Neuronal stem cell (in vitro differentiated cells): ENCODE results near the gene NSL1.

Experiments used
- DNase-seq: peaks from one replicate; pipeline ENCODE4 v3.0.0-alpha.2; 2013; ENCODE audit warnings: low spot score
- H2AFZ ChIP-seq: one replicate; pipeline ENCODE4 v1.6.1; 2013; ENCODE audit warnings: mild to moderate bottlenecking, low read length, inconsistent platforms
- H2AK5ac ChIP-seq: 2 replicates; pipeline ENCODE4 v1.6.1; 2013; ENCODE audit warnings: low read depth, mild to moderate bottlenecking, inconsistent platforms, low read length, moderate library complexity, mixed read lengths
- H2BK120ac ChIP-seq: 2 replicates; pipeline ENCODE4 v1.6.1; 2013; ENCODE audit warnings: low read depth, mild to moderate bottlenecking, inconsistent platforms, low read length, moderate library complexity, mixed read lengths
- H2BK12ac ChIP-seq: one replicate; pipeline ENCODE4 v1.6.1; 2013; ENCODE audit warnings: low read length, inconsistent platforms
- H2BK15ac ChIP-seq: 2 replicates; pipeline ENCODE4 v1.6.1; 2013; ENCODE audit warnings: mild to moderate bottlenecking, low read length, inconsistent platforms, mixed read lengths
- H2BK5ac ChIP-seq: one replicate; pipeline ENCODE4 v1.6.1; 2013; ENCODE audit warnings: inconsistent platforms, mild to moderate bottlenecking, low read length, moderate library complexity
- H3K14ac ChIP-seq: one replicate; pipeline ENCODE4 v1.6.1; 2013; ENCODE audit warnings: low read length, inconsistent platforms
- H3K18ac ChIP-seq: 2 replicates; pipeline ENCODE4 v1.6.1; 2013; ENCODE audit warnings: low read length, inconsistent platforms
- H3K23ac ChIP-seq: 2 replicates; pipeline ENCODE4 v1.6.1; 2013; ENCODE audit warnings: low read depth, mild to moderate bottlenecking, mixed read lengths, low read length, inconsistent platforms; ENCODE audit not compliant: poor library complexity
- H3K27ac ChIP-seq: replicated peaks from 3 replicates; pipeline ENCODE4 v1.5.1; 2013; ENCODE audit warnings: low read length, inconsistent platforms
- H3K27me3 ChIP-seq, 3 experiments: 2 replicates each; pipeline ENCODE4 v1.6.1; 2013; ENCODE audit warnings: low read length in 3 of 3, mild to moderate bottlenecking in 2 of 3, inconsistent platforms in 1 of 3, low read depth in 1 of 3, mixed read lengths in 1 of 3, moderate library complexity in 1 of 3; ENCODE audit not compliant: control insufficient read depth in 3 of 3, insufficient read depth in 3 of 3
- H3K36me3 ChIP-seq, 2 donors: replicated peaks in 1 of 2; 2 replicates each; pipeline ENCODE4 v1.6.1; 2013; ENCODE audit warnings: low read length in 2 of 2; ENCODE audit not compliant: control insufficient read depth in 2 of 2, insufficient read depth in 2 of 2
- H3K4ac ChIP-seq: 2 replicates; pipeline ENCODE4 v1.6.1; 2013; ENCODE audit warnings: inconsistent platforms, mild to moderate bottlenecking, low read length, moderate library complexity
- H3K4me1 ChIP-seq, 2 donors: 1 replicate in 1 of 2; 2 replicates in 1 of 2; pipeline ENCODE4 v1.6.1; 2013; ENCODE audit warnings: low read length in 2 of 2, low read depth in 1 of 2; ENCODE audit not compliant: control insufficient read depth in 2 of 2, insufficient read depth in 1 of 2
- H3K4me2 ChIP-seq: one replicate; pipeline ENCODE4 v1.6.1; 2013; ENCODE audit warnings: mild to moderate bottlenecking, low read length, inconsistent platforms; ENCODE audit not compliant: insufficient read depth, poor library complexity, severe bottlenecking
- H3K4me3 ChIP-seq, 2 donors: 2 replicates each; pipeline ENCODE4 v1.5.1; 2013; ENCODE audit warnings: low read length in 2 of 2, mild to moderate bottlenecking in 2 of 2, inconsistent platforms in 1 of 2, moderate library complexity in 1 of 2
- H3K79me1 ChIP-seq: one replicate; pipeline ENCODE4 v1.6.1; 2013; ENCODE audit warnings: low read depth, mild to moderate bottlenecking, inconsistent platforms, low read length, moderate library complexity
- H3K9ac ChIP-seq: one replicate; pipeline ENCODE4 v1.6.1; 2013; ENCODE audit warnings: mild to moderate bottlenecking, low read depth, low read length, inconsistent platforms; ENCODE audit not compliant: poor library complexity
- H3K9me3 ChIP-seq, 2 donors: replicated peaks in 1 of 2; 2 replicates each; pipeline versions ENCODE3 to v1.6.1; 2013; ENCODE audit warnings: low read length in 2 of 2, mild to moderate bottlenecking in 2 of 2, inconsistent platforms in 1 of 2, low read depth in 1 of 2, mixed read lengths in 1 of 2, moderate library complexity in 1 of 2; ENCODE audit not compliant: control insufficient read depth in 2 of 2, insufficient read depth in 1 of 2
- H4K8ac ChIP-seq: one replicate; pipeline ENCODE4 v1.6.1; 2013; ENCODE audit warnings: low read depth, mild to moderate bottlenecking, inconsistent platforms, low read length, moderate library complexity
- H4K91ac ChIP-seq: one replicate; pipeline ENCODE4 v1.6.1; 2013; ENCODE audit warnings: low read length, low read depth, mild to moderate bottlenecking, inconsistent platforms; ENCODE audit not compliant: poor library complexity
- WGBS, 2 donors: extraction: QIAGEN DNeasy Blood & Tissue Kit; methylation state at CpG; one replicate each; pipeline ENCODE4 v1.1.7; 2013; ENCODE audit warnings: missing lambda C conversion rate in 2 of 2, mixed read lengths in 1 of 2; ENCODE audit not compliant: insufficient read length in 2 of 2, insufficient replicate concordance in 1 of 2; ENCODE audit errors: extremely low coverage in 2 of 2; 5-methylcytosine and 5-hydroxymethylcytosine counted together

The NSL1 gene

DNA sequence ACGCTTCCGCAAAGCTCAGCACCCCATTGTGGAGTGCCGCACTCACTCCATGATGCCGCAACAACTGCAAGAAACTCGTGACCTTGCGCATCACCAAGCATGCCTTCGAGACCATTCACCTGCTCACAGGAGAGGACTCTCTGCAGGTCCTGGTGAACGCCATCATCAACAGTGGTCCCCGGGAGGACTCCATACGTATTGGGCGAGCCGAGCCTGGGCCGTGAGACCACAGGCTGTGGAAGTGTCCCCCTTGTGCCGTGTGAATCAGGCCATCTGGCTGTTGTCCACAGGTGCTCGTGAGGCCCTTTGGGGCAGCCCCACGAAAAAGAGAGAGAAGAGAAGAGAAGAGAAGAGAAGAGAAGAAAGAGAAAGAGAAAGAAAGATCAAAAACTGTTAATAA, 32.6 kb upstream of the NSL1 start:
- H4K91ac ChIP-seq, result no peak overlapping the region
- peak overlapping the region; percentile 36 for H3K9ac ChIP-seq
- no peak overlapping the region for H2AK5ac ChIP-seq
- H3K23ac ChIP-seq, result peak overlapping the region; percentile 16
- H3K4me1 ChIP-seq, result no peaks in the 10 kb centered on the region
- no peak overlapping the region for H2AFZ ChIP-seq
- H3K27ac ChIP-seq, result no peak overlapping the region
- H3K27me3 ChIP-seq, result no peaks in the 10 kb centered on the region
- H3K14ac ChIP-seq, result no peak overlapping the region
- H2BK15ac ChIP-seq, result no peak overlapping the region
- H3K9me3 ChIP-seq, result peaks cover 8 to 16% of the 10 kb centered on the region in 2 donors
- H3K4me2 ChIP-seq, result no peak overlapping the region
- peak overlapping the region; percentile 42 for H2BK120ac ChIP-seq
- no peak overlapping the region for H2BK5ac ChIP-seq
- no peak for DNase-seq
- no peak overlapping the region for H2BK12ac ChIP-seq
- no CpG with 5 or more reads among the region's 16 CpGs for WGBS, 2 donors
- no peaks in the 10 kb centered on the region for H3K79me1 ChIP-seq
- no peak overlapping the region for H3K4me3 ChIP-seq
- no peak overlapping the region for H3K18ac ChIP-seq
- H3K4ac ChIP-seq, result no peak overlapping the region
- H3K36me3 ChIP-seq, result no peaks in the 10 kb centered on the region
- H4K8ac ChIP-seq, result no peak overlapping the region

DNA sequence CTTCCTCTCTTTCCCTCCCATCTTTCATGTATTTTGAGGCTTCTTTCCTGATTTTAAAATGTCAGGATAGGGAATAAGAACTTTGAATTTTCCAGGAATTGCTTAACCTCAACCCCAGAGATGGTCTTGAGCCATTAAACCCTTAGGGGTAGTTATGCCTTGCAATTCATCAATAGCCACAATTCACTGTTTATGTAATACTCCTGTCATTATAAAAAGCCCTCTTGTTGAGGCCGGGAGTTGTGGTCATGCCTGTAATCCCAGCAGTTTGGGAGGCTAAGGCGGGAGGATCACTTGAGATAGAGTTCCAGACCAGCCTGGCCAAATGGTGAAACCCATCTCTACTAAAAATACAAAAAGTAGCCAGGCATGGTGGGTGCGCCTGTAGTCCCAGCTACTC, 31.4 kb upstream of the NSL1 start:
- Histone ChIP-seq H4K91ac (no peak overlapping the region), H3K9me3 (peaks cover 8 to 16% of the 10 kb centered on the region in 2 donors), H3K23ac (no peak overlapping the region), H3K27ac (no peak overlapping the region), H2AFZ (no peak overlapping the region), H3K14ac (no peak overlapping the region), H2BK120ac (no peak overlapping the region), H3K4me2 (no peak overlapping the region), H2AK5ac (no peak overlapping the region), H3K27me3 (no peaks in the 10 kb centered on the region), H3K4me1 (no peaks in the 10 kb centered on the region), H2BK12ac (no peak overlapping the region), H2BK15ac (no peak overlapping the region), H2BK5ac (no peak overlapping the region), H3K9ac (no peak overlapping the region), H3K4ac (no peak overlapping the region), H4K8ac (no peak overlapping the region), H3K18ac (no peak overlapping the region), H3K36me3 (no peaks in the 10 kb centered on the region), H3K79me1 (no peaks in the 10 kb centered on the region), H3K4me3 (no peak overlapping the region)
- no peak for DNase-seq
- no CpG with 5 or more reads among the region's 3 CpGs for WGBS, 2 donors

DNA sequence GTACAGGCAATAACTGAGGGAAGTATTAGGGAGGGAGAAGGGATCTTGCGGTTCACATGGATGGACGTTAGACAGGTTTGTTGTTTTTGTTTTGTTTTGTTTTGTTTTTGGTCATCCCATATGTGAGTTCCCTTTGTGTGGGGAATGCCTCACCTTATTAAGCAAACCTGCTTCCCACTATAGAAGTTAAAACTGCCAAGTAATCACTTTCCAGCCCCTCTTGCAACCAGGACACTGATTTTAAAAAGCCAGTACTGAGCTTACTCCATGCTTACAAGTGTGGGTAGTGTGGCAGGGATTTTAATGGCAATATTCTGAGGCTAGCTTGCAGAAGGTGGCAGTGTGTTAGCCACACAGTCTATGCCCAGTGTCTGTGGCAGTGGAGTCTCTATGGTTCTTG, 29.4 kb upstream of the NSL1 start:
- Histone ChIP-seq H3K9ac (no peak overlapping the region), H3K27me3 (no peaks in the 10 kb centered on the region), H3K14ac (no peak overlapping the region), H3K4ac (no peak overlapping the region), H3K4me2 (no peak overlapping the region), H2BK12ac (no peak overlapping the region), H2BK120ac (no peak overlapping the region), H2BK15ac (no peak overlapping the region), H4K91ac (no peak overlapping the region), H2BK5ac (no peak overlapping the region), H3K27ac (no peak overlapping the region), H3K36me3 (no peaks in the 10 kb centered on the region), H3K9me3 (peaks cover 7 to 12% of the 10 kb centered on the region in 2 donors), H3K23ac (no peak overlapping the region), H3K79me1 (no peaks in the 10 kb centered on the region), H3K18ac (no peak overlapping the region), H2AK5ac (no peak overlapping the region), H3K4me1 (no peaks in the 10 kb centered on the region), H4K8ac (no peak overlapping the region), H2AFZ (no peak overlapping the region), H3K4me3 (no peak overlapping the region)
- no peak for DNase-seq
- no CpG with 5 or more reads among the region's 2 CpGs for WGBS, 2 donors

DNA sequence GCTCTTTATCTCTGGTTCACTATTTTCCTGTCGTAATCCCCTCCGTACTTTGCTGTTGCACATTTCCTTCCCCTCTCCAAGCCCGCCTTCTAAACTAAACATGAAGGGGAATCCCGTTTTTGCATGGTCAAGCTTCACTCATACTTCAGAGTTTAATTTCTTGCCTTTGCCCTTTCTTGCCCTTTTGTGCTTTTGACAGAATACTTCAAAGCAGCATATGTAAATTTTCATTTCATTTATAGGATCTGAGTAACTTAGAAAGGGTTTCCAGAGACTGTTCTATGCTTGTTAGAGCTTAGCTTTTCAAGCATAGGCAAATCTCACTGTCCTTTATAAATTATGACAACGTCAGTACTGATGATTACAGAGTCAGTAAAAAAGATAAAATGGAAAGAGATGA, 28.1 kb upstream of the NSL1 start:
- no peaks in the 10 kb centered on the region for H3K79me1 ChIP-seq
- H3K36me3 ChIP-seq, result peaks cover 0 to 6% of the 10 kb centered on the region in 2 donors
- no peak overlapping the region for H3K18ac ChIP-seq
- no peak overlapping the region for H3K4me3 ChIP-seq
- H2AFZ ChIP-seq, result no peak overlapping the region
- H4K8ac ChIP-seq, result no peak overlapping the region
- no peak overlapping the region for H3K27ac ChIP-seq
- no peak overlapping the region for H4K91ac ChIP-seq
- no peak overlapping the region for H2AK5ac ChIP-seq
- no CpG with 5 or more reads among the region's 5 CpGs for WGBS, 2 donors
- H2BK5ac ChIP-seq, result no peak overlapping the region
- no peak overlapping the region for H3K23ac ChIP-seq
- no peak overlapping the region for H2BK12ac ChIP-seq
- H3K27me3 ChIP-seq, result no peaks in the 10 kb centered on the region
- H3K14ac ChIP-seq, result no peak overlapping the region
- H2BK120ac ChIP-seq, result no peak overlapping the region
- H3K4me1 ChIP-seq, result no peaks in the 10 kb centered on the region
- no peak overlapping the region for H3K4ac ChIP-seq
- no peak overlapping the region for H2BK15ac ChIP-seq
- no peak overlapping the region for H3K4me2 ChIP-seq
- H3K9ac ChIP-seq, result no peak overlapping the region
- peaks cover 0 to 3% of the 10 kb centered on the region in 2 donors for H3K9me3 ChIP-seq
- DNase-seq, result no peak
